Measurements from ENCODE around the gene WNT8B. TPM values are rescaled to one million over a fixed set of nuclear protein-coding genes. Genes with fewer than 3 reads are reported as not detected.

The WNT8B gene
- total RNA-seq, 1 experiment from 2014 or later, result not detected

DNA sequence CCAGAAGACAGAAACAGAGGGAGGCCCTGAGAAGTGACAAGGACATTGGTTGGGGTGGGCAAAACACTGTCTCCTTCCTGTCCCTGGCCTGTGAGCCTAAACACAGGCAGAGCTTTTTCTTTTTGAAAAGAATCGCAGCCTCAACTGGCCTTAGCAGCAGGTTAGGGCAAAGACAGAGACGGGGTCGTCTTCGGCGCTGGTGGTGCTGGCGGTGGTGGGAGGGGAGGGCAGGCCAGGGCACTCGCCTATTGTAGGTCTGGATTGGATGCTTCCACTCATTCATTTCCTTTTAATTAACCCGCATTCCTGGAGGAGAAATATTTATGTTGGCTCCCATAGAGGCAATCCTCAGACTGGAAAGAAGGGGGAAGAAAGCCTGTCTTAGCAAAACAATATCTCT lies 22.6 kb downstream of the WNT8B start:
- intact Hi-C loops (cut with micrococcal nuclease; ENCODE audit: unreplicated experiment) (no loop called here), in situ Hi-C loops (cut with HindIII; ENCODE audit: low pct_unique_long_range_greater_than_20kb, low sequenced_read_pairs) (no loop called here)
- ATAC-seq (no peak), DNase-seq (ENCODE audit: low read depth, low spot score) (no peak)
- Histone ChIP-seq H3K4me1 (ENCODE audit: control insufficient read depth, insufficient read depth, low read length) (no peaks in the 10 kb centered on the region; the same call in 1 of the 2 replicates), H3K27me3 (ENCODE audit: control insufficient read depth, insufficient read depth, low read length) (peaks cover 11% of the 10 kb centered on the region), H3K9me3 (ENCODE audit: control insufficient read depth, insufficient read depth, low read depth, low read length) (no peaks in the 10 kb centered on the region), H3K36me3 (ENCODE audit: control insufficient read depth, insufficient read depth, low read length) (no peaks in the 10 kb centered on the region; the same call in 1 of the 2 replicates), H3K4me3 (ENCODE audit: low read depth in 2 of 2, low read length in 2 of 2) (no peak overlapping the region), H3K27ac (ENCODE audit: low read length) (no peak overlapping the region)
- CTCF ChIA-PET, result interaction anchor here (0.7 kb wide), 1 partner anchor 370 kb away, joined by 3 read pairs; no protein-coding TSS in a partner anchor
- no TSS peak for BruUV-seq (replicated peaks)
- TF ChIP-seq POLR2AphosphoS5 (IDR thresholded peaks at IDR 0.05; ENCODE audit: low read depth, low read length) (no peak), TCF7L2 (IDR thresholded peaks at IDR 0.05; ENCODE audit: low read depth, low read length) (no peak), SIN3A (IDR thresholded peaks at IDR 0.05; ENCODE audit: borderline replicate concordance, insufficient read depth, low read depth, low read length) (no peak)
- TF ChIP-seq, protein P1, sequence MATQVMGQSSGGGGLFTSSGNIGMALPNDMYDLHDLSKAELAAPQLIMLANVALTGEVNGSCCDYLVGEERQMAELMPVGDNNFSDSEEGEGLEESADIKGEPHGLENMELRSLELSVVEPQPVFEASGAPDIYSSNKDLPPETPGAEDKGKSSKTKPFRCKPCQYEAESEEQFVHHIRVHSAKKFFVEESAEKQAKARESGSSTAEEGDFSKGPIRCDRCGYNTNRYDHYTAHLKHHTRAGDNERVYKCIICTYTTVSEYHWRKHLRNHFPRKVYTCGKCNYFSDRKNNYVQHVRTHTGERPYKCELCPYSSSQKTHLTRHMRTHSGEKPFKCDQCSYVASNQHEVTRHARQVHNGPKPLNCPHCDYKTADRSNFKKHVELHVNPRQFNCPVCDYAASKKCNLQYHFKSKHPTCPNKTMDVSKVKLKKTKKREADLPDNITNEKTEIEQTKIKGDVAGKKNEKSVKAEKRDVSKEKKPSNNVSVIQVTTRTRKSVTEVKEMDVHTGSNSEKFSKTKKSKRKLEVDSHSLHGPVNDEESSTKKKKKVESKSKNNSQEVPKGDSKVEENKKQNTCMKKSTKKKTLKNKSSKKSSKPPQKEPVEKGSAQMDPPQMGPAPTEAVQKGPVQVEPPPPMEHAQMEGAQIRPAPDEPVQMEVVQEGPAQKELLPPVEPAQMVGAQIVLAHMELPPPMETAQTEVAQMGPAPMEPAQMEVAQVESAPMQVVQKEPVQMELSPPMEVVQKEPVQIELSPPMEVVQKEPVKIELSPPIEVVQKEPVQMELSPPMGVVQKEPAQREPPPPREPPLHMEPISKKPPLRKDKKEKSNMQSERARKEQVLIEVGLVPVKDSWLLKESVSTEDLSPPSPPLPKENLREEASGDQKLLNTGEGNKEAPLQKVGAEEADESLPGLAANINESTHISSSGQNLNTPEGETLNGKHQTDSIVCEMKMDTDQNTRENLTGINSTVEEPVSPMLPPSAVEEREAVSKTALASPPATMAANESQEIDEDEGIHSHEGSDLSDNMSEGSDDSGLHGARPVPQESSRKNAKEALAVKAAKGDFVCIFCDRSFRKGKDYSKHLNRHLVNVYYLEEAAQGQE (IDR thresholded peaks at IDR 0.05; ENCODE audit: insufficient read depth in 1 of 2, low read depth in 2 of 2, low read length in 1 of 2), result no peak
- TF ChIP-seq, protein P2, sequence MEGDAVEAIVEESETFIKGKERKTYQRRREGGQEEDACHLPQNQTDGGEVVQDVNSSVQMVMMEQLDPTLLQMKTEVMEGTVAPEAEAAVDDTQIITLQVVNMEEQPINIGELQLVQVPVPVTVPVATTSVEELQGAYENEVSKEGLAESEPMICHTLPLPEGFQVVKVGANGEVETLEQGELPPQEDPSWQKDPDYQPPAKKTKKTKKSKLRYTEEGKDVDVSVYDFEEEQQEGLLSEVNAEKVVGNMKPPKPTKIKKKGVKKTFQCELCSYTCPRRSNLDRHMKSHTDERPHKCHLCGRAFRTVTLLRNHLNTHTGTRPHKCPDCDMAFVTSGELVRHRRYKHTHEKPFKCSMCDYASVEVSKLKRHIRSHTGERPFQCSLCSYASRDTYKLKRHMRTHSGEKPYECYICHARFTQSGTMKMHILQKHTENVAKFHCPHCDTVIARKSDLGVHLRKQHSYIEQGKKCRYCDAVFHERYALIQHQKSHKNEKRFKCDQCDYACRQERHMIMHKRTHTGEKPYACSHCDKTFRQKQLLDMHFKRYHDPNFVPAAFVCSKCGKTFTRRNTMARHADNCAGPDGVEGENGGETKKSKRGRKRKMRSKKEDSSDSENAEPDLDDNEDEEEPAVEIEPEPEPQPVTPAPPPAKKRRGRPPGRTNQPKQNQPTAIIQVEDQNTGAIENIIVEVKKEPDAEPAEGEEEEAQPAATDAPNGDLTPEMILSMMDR (IDR thresholded peaks at IDR 0.05), result no peak
- POLR2A ChIA-PET, result no interaction called here

DNA sequence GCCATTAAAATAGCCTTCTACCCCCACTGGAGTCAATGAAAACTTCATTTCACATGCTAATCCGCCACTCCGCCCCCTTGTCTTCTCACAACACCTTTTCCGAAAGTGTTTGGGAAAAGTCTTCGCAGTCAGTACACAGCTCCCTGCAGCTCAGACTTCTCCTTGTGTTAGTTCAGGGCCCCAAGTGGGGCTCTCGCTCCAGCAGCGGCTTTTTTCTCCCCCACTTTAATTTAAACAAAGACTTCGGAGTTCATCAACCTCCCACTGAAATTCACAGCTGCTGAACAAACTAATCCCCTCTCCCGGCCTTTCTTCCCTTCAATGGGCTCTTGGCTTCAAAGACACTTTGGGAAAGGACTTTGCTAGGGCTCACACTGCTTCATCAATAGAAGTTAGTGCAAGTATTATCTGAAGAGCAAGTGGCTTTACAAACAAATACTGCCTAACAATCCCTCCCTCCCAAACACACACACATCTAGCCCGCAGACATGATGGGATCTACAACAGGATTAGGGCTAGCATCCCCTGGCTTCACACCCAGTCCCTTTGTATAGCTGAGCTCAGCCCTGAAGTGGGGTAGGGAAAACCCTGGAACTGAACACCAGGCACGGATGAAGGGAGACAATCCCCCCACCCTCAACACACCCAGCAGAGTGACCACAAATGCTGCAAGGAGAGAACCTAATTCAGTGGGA lies 23.1 kb downstream of the WNT8B start:
- ChIA-PET POLR2A (no interaction called here), CTCF (interaction anchor here (0.9 kb wide), 1 partner anchor 33 kb away, joined by 5 read pairs; no protein-coding TSS in a partner anchor)
- Histone ChIP-seq H3K9me3 (ENCODE audit: control insufficient read depth, insufficient read depth, low read depth, low read length) (no peaks in the 10 kb centered on the region), H3K27ac (ENCODE audit: low read length) (no peak overlapping the region), H3K4me3 (ENCODE audit: low read depth in 2 of 2, low read length in 2 of 2) (no peak overlapping the region), H3K36me3 (ENCODE audit: control insufficient read depth, insufficient read depth, low read length) (no peaks in the 10 kb centered on the region; the same call in 1 of the 2 replicates), H3K27me3 (ENCODE audit: control insufficient read depth, insufficient read depth, low read length) (peaks cover 7% of the 10 kb centered on the region), H3K4me1 (ENCODE audit: control insufficient read depth, insufficient read depth, low read length) (no peaks in the 10 kb centered on the region; the same call in 1 of the 2 replicates)
- TF ChIP-seq SIN3A (IDR thresholded peaks at IDR 0.05; ENCODE audit: borderline replicate concordance, insufficient read depth, low read depth, low read length) (no peak), TCF7L2 (IDR thresholded peaks at IDR 0.05; ENCODE audit: low read depth, low read length) (no peak), POLR2AphosphoS5 (IDR thresholded peaks at IDR 0.05; ENCODE audit: low read depth, low read length) (no peak)
- no TSS peak for BruUV-seq (replicated peaks)
- intact Hi-C loops (cut with micrococcal nuclease; ENCODE audit: unreplicated experiment), result no loop called here
- DNase-seq (ENCODE audit: low read depth, low spot score) (no peak), ATAC-seq (no peak)
- in situ Hi-C loops (cut with HindIII; ENCODE audit: low pct_unique_long_range_greater_than_20kb, low sequenced_read_pairs), result no loop called here

DNA sequence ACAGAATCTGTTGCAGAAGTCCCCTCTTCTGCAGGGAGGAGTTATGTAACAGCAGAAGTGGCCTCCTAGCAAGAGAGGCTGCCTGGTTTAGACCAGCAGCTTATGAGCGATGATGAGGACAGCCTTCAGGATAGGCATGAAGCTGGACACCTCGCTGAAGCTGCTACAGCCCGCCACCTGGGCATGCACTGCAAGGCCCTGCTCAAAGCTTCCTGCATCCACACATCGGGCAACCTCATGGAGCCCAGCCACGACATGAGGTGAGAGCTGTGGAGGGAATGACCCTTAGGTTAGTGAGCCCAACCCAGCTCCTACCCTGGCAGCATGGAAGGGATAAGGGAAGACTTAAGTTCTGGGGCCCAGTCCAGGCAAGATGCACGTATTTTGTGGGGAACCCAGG lies 24.7 kb downstream of the WNT8B start:
- DNase-seq (ENCODE audit: low read depth, low spot score) (no peak), ATAC-seq (no peak)
- in situ Hi-C loops (cut with HindIII; ENCODE audit: low pct_unique_long_range_greater_than_20kb, low sequenced_read_pairs), result no loop called here
- H3K4me1 ChIP-seq (ENCODE audit: control insufficient read depth, insufficient read depth, low read length), result no peaks in the 10 kb centered on the region
- peaks cover 6% of the 10 kb centered on the region; the same call in 1 of the 2 replicates for H3K27me3 ChIP-seq (ENCODE audit: control insufficient read depth, insufficient read depth, low read length)
- no peak overlapping the region for H3K4me3 ChIP-seq (ENCODE audit: low read depth in 2 of 2, low read length in 2 of 2)
- no peaks in the 10 kb centered on the region for H3K9me3 ChIP-seq (ENCODE audit: control insufficient read depth, insufficient read depth, low read depth, low read length)
- POLR2A ChIA-PET, result no interaction called here
- CTCF ChIA-PET, result interaction anchor here (0.8 kb wide), 1 partner anchor 31 kb away, joined by 4 read pairs; no protein-coding TSS in a partner anchor
- BruUV-seq (replicated peaks), result no TSS peak
- no peaks in the 10 kb centered on the region; the same call in 1 of the 2 replicates for H3K36me3 ChIP-seq (ENCODE audit: control insufficient read depth, insufficient read depth, low read length)
- intact Hi-C loops (cut with micrococcal nuclease; ENCODE audit: unreplicated experiment), result no loop called here
- TF ChIP-seq POLR2AphosphoS5 (IDR thresholded peaks at IDR 0.05; ENCODE audit: low read depth, low read length) (no peak), SIN3A (IDR thresholded peaks at IDR 0.05; ENCODE audit: borderline replicate concordance, insufficient read depth, low read depth, low read length) (no peak), TCF7L2 (IDR thresholded peaks at IDR 0.05; ENCODE audit: low read depth, low read length) (no peak)
- TF ChIP-seq, protein P2 (IDR thresholded peaks at IDR 0.05), result no peak
- TF ChIP-seq, protein P1 (IDR thresholded peaks at IDR 0.05; ENCODE audit: insufficient read depth in 1 of 2, low read depth in 2 of 2, low read length in 1 of 2), result no peak
- H3K27ac ChIP-seq (ENCODE audit: low read length), result no peak overlapping the region

All from Panc1 (cell line).